SK-N-SH (cell line): Measurements from ENCODE around the gene PCGF3.
"Not testable (repeated sequence)": the region's sequence is repeated elsewhere in the genome, so short reads cannot be mapped to it uniquely, and the experiment has no call there.

Source experiments
- EP300 ChIP-seq, 2 experiments: IDR thresholded peaks; 2 replicates each; pipeline versions ENCODE4 v1.4.0 to v1.6.1; 2012; ENCODE audit warnings: borderline replicate concordance in 1 of 2, low read depth in 1 of 2, low read length in 1 of 2
- FOXM1 ChIP-seq: IDR thresholded peaks from 2 replicates; pipeline ENCODE4 v1.4.0; 2012; ENCODE audit warnings: low read depth, mild to moderate bottlenecking
- JUND ChIP-seq: IDR thresholded peaks from 2 replicates; pipeline ENCODE4 v1.4.0; 2012
- MXI1 ChIP-seq: IDR thresholded peaks from 2 replicates; pipeline ENCODE4 v1.6.1; 2012; ENCODE audit warnings: mild to moderate bottlenecking, low read depth, low read length, improper control_type of control experiment
- PBX3 ChIP-seq: IDR thresholded peaks from 2 replicates; pipeline ENCODE4; 2012
- POLR2AphosphoS5 ChIP-seq: IDR thresholded peaks from 2 replicates; pipeline ENCODE4 v1.6.1; 2012; ENCODE audit warnings: low read depth, low read length
- RAD21 ChIP-seq: IDR thresholded peaks from 2 replicates; pipeline ENCODE4 v1.6.1; 2012; ENCODE audit warnings: mild to moderate bottlenecking, low read length
- RFX5 ChIP-seq: IDR thresholded peaks from 2 replicates; pipeline ENCODE4 v1.6.1; 2012; ENCODE audit warnings: mild to moderate bottlenecking, improper control_type of control experiment, low read length
- USF2 ChIP-seq: fragments of 150-350 bp; IDR thresholded peaks from 2 replicates; pipeline ENCODE4 v1.6.1; 2017; ENCODE audit warnings: antibody characterized with exemption, low read length, low read depth, borderline replicate concordance
- YY1 ChIP-seq: IDR thresholded peaks from 2 replicates; pipeline ENCODE4 v1.4.0; 2012; ENCODE audit warnings: low read depth, mild to moderate bottlenecking
- TF ChIP-seq, protein P1 (sequence below): fragments of 200-600 bp; sonication (generic); IDR thresholded peaks from 2 replicates; pipeline ENCODE4 v1.6.1; 2017; ENCODE audit warnings: antibody characterized with exemption, mild to moderate bottlenecking, moderate library complexity
- TF ChIP-seq, protein P2 (sequence below): IDR thresholded peaks from 2 replicates; pipeline ENCODE4 v1.4.0; 2012; ENCODE audit warnings: low read depth, borderline replicate concordance
- TF ChIP-seq, protein P3 (sequence below): IDR thresholded peaks from 2 replicates; pipeline ENCODE4 v1.4.0; 2012; ENCODE audit warnings: low read depth
- TF ChIP-seq, protein P4 (sequence below): IDR thresholded peaks from 2 replicates; pipeline ENCODE4 v1.4.0; 2012; ENCODE audit warnings: low read depth, borderline replicate concordance

DNA sequence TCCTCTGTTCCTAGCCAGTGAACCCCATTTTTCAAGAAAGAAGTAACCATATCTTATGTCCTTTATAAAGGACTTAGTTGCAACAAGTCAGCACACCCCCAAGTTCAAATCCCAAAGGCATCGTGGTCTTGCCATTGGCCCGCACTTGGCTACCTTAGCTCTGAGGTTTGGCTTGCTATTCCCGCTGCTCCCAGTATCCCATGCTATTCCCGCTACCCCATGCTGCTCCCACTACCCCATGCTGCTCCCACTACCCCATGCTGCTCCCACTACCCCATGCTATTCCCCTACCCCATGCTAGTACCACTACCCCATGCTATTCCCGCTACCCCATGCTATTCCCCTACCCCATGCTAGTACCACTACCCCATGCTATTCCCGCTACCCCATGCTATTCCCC is 37.4 kb upstream of the PCGF3 start:
- not testable (repeated sequence) for TF ChIP-seq EP300 (IDR thresholded peaks at IDR 0.05; ENCODE audit: borderline replicate concordance in 1 of 2, low read depth in 1 of 2, low read length in 1 of 2); POLR2AphosphoS5; RFX5; YY1; JUND; PBX3; USF2; FOXM1; RAD21; MXI1
- TF ChIP-seq, protein P1, sequence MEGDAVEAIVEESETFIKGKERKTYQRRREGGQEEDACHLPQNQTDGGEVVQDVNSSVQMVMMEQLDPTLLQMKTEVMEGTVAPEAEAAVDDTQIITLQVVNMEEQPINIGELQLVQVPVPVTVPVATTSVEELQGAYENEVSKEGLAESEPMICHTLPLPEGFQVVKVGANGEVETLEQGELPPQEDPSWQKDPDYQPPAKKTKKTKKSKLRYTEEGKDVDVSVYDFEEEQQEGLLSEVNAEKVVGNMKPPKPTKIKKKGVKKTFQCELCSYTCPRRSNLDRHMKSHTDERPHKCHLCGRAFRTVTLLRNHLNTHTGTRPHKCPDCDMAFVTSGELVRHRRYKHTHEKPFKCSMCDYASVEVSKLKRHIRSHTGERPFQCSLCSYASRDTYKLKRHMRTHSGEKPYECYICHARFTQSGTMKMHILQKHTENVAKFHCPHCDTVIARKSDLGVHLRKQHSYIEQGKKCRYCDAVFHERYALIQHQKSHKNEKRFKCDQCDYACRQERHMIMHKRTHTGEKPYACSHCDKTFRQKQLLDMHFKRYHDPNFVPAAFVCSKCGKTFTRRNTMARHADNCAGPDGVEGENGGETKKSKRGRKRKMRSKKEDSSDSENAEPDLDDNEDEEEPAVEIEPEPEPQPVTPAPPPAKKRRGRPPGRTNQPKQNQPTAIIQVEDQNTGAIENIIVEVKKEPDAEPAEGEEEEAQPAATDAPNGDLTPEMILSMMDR = not testable (repeated sequence)
- TF ChIP-seq, protein P2, sequence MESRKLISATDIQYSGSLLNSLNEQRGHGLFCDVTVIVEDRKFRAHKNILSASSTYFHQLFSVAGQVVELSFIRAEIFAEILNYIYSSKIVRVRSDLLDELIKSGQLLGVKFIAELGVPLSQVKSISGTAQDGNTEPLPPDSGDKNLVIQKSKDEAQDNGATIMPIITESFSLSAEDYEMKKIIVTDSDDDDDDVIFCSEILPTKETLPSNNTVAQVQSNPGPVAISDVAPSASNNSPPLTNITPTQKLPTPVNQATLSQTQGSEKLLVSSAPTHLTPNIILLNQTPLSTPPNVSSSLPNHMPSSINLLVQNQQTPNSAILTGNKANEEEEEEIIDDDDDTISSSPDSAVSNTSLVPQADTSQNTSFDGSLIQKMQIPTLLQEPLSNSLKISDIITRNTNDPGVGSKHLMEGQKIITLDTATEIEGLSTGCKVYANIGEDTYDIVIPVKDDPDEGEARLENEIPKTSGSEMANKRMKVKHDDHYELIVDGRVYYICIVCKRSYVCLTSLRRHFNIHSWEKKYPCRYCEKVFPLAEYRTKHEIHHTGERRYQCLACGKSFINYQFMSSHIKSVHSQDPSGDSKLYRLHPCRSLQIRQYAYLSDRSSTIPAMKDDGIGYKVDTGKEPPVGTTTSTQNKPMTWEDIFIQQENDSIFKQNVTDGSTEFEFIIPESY = not testable (repeated sequence)
- TF ChIP-seq, protein P3, sequence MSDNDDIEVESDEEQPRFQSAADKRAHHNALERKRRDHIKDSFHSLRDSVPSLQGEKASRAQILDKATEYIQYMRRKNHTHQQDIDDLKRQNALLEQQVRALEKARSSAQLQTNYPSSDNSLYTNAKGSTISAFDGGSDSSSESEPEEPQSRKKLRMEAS = not testable (repeated sequence)
- TF ChIP-seq, protein P4, sequence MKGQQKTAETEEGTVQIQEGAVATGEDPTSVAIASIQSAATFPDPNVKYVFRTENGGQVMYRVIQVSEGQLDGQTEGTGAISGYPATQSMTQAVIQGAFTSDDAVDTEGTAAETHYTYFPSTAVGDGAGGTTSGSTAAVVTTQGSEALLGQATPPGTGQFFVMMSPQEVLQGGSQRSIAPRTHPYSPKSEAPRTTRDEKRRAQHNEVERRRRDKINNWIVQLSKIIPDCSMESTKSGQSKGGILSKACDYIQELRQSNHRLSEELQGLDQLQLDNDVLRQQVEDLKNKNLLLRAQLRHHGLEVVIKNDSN = not testable (repeated sequence)
